H1 (cell line): ENCODE results near the gene TIE1. TPM values are rescaled to one million over a fixed set of nuclear protein-coding genes. Genes with fewer than 3 reads are reported as not detected.

Experiments used
- CTCF ChIP-seq, 3 experiments: IDR thresholded peaks; 1 replicate in 2 of 3; 2 replicates in 1 of 3; pipeline versions ENCODE4 v1.5.1 to v1.6.1; 2011; ENCODE audit warnings: low read length in 3 of 3, mild to moderate bottlenecking in 3 of 3, inconsistent platforms in 2 of 3, low read depth in 1 of 3, moderate library complexity in 1 of 3; ENCODE audit not compliant: insufficient read depth in 1 of 3; ENCODE audit errors: control extremely low read depth in 1 of 3
- KDM1A ChIP-seq: fragments of 200-600, 300-600 bp; sonication (generic); IDR thresholded peaks from 2 replicates; pipeline ENCODE4 v1.7.1; 2016; ENCODE audit warnings: mild to moderate bottlenecking, low read length, borderline replicate concordance
- NANOG ChIP-seq: IDR thresholded peaks from 2 replicates; pipeline ENCODE4 v1.6.1; 2011; ENCODE audit warnings: low read length, low read depth, mild to moderate bottlenecking, inconsistent platforms; ENCODE audit not compliant: insufficient read depth, poor library complexity, severe bottlenecking
- SIRT6 ChIP-seq: IDR thresholded peaks from one replicate; pipeline ENCODE4 v1.7.1; 2012; ENCODE audit warnings: low read length, inconsistent platforms
- SRF ChIP-seq: IDR thresholded peaks from 2 replicates; pipeline ENCODE4 v1.6.1; 2011; ENCODE audit warnings: mild to moderate bottlenecking, low read depth, low read length, moderate library complexity
- polyA plus RNA-seq, 7 experiments: library from polyadenylated mRNA; depleted of rRNA in 3 of 7; stranded (reverse) in 5 of 7; unstranded in 2 of 7; fragments of >200 nt in 5 of 7; fragments of 200-250 nt in 2 of 7; gene quantifications; 1 replicate in 5 of 7; 2 replicates in 1 of 7; 4 replicates in 1 of 7; pipeline versions ENCODE4 v1.2.1 to v1.2.3, GENCODE V29; 2011 to 2013; ENCODE audit warnings: missing spikeins in 2 of 7, mixed read lengths in 2 of 7
- total RNA-seq: library from RNA; stranded (reverse); fragmentation: NEBNext Ultra II Directional; extraction: Animal tissue kit (Norgen Biotek cat#: 25700); gene quantifications from 2 replicates; pipeline ENCODE4 v1.2.1, GENCODE V29; 2021

Gene TIE1
- total and polyA plus RNA-seq, 2 of the 8 experiments (the other 6 are each of a cell fraction or from before 2014, with no cell fraction given), result 0.74 to 2.2 TPM

- TF ChIP-seq KDM1A (no peak), SRF (no peak), CTCF (IDR thresholded peaks at IDR 0.05; ENCODE audit: control extremely low read depth in 1 of 3, insufficient read depth in 1 of 3, low read depth in 1 of 3, low read length in 3 of 3) (no peak), NANOG (no peak), SIRT6 (no peak)
Observed at GRCh38 chr1:43340559-43340958, 39.8 kb downstream of the TIE1 start (continued).
